Measurements from ENCODE around the gene BCKDHB.

GRCh38 chr6:80325742-80326141 lies 219.3 kb downstream of the BCKDHB start:
- TF ChIP-seq ZSCAN18 (CRISPR knock-in tag; IDR thresholded peaks at IDR 0.05) = no peak
- TF ChIP-seq, protein P1, sequence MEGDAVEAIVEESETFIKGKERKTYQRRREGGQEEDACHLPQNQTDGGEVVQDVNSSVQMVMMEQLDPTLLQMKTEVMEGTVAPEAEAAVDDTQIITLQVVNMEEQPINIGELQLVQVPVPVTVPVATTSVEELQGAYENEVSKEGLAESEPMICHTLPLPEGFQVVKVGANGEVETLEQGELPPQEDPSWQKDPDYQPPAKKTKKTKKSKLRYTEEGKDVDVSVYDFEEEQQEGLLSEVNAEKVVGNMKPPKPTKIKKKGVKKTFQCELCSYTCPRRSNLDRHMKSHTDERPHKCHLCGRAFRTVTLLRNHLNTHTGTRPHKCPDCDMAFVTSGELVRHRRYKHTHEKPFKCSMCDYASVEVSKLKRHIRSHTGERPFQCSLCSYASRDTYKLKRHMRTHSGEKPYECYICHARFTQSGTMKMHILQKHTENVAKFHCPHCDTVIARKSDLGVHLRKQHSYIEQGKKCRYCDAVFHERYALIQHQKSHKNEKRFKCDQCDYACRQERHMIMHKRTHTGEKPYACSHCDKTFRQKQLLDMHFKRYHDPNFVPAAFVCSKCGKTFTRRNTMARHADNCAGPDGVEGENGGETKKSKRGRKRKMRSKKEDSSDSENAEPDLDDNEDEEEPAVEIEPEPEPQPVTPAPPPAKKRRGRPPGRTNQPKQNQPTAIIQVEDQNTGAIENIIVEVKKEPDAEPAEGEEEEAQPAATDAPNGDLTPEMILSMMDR (IDR thresholded peaks at IDR 0.05) = no peak
- TF ChIP-seq, protein P2, sequence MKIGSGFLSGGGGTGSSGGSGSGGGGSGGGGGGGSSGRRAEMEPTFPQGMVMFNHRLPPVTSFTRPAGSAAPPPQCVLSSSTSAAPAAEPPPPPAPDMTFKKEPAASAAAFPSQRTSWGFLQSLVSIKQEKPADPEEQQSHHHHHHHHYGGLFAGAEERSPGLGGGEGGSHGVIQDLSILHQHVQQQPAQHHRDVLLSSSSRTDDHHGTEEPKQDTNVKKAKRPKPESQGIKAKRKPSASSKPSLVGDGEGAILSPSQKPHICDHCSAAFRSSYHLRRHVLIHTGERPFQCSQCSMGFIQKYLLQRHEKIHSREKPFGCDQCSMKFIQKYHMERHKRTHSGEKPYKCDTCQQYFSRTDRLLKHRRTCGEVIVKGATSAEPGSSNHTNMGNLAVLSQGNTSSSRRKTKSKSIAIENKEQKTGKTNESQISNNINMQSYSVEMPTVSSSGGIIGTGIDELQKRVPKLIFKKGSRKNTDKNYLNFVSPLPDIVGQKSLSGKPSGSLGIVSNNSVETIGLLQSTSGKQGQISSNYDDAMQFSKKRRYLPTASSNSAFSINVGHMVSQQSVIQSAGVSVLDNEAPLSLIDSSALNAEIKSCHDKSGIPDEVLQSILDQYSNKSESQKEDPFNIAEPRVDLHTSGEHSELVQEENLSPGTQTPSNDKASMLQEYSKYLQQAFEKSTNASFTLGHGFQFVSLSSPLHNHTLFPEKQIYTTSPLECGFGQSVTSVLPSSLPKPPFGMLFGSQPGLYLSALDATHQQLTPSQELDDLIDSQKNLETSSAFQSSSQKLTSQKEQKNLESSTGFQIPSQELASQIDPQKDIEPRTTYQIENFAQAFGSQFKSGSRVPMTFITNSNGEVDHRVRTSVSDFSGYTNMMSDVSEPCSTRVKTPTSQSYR (CRISPR knock-in tag; IDR thresholded peaks at IDR 0.05) = no peak
- no peak for TF ChIP-seq NFE2L1 (CRISPR knock-in tag; IDR thresholded peaks at IDR 0.05)

All from WTC11 (cell line).